Epithelial cell of proximal tubule (primary cell): ENCODE measurements around the gene MYL5. TPM values are rescaled to one million over a fixed set of nuclear protein-coding genes. Genes with fewer than 3 reads are reported as not detected.

Experiments used
- DNase-seq: peaks from one replicate; pipeline ENCODE4 v3.0.0-alpha.2; 2011; ENCODE audit warnings: low read depth
- H3K4me3 ChIP-seq: 2 replicates; pipeline ENCODE4 v1.5.1; 2011; ENCODE audit warnings: low read depth, mild to moderate bottlenecking, low read length
- total RNA-seq: library from RNA; depleted of rRNA; stranded (reverse); fragments of >200 nt; gene quantifications from 2 replicates; pipeline ENCODE4 v1.2.3, GENCODE V29; 2015
- TF ChIP-seq, protein P1 (sequence below): conservative IDR thresholded peaks from 2 replicates; pipeline ENCODE4 v1.5.1; 2012; ENCODE audit warnings: low read depth, mild to moderate bottlenecking, low read length

The MYL5 gene
- total RNA-seq, 1 donor from 2014 or later: 4.0 TPM

- no peak overlapping the region for H3K4me3 ChIP-seq
- no peak for DNase-seq
- TF ChIP-seq, protein P1, sequence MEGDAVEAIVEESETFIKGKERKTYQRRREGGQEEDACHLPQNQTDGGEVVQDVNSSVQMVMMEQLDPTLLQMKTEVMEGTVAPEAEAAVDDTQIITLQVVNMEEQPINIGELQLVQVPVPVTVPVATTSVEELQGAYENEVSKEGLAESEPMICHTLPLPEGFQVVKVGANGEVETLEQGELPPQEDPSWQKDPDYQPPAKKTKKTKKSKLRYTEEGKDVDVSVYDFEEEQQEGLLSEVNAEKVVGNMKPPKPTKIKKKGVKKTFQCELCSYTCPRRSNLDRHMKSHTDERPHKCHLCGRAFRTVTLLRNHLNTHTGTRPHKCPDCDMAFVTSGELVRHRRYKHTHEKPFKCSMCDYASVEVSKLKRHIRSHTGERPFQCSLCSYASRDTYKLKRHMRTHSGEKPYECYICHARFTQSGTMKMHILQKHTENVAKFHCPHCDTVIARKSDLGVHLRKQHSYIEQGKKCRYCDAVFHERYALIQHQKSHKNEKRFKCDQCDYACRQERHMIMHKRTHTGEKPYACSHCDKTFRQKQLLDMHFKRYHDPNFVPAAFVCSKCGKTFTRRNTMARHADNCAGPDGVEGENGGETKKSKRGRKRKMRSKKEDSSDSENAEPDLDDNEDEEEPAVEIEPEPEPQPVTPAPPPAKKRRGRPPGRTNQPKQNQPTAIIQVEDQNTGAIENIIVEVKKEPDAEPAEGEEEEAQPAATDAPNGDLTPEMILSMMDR: no peak
Measured at GRCh38 chr4:658681-659667, 15.4 kb upstream of the MYL5 start.

DNA sequence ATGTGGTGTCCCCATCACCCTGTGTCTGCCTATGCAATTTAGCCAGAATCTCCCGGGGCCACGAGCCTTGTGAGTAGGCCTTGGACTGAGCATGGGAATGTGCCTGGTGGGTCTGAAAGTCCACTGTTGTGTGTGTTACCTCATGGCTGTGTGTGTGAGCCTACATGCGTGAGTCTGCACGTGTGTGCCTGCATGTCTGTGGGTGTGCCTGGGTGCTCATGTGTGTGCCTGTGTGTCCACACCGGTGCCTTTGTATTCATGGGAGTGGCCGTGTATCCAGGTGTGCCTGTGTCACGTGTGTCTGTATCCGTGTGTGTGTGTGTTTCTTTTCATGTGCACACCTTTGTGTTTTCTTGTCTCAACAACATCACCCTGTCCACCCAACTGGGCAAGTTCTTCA is 14.5 kb upstream of the MYL5 start:
- H3K4me3 ChIP-seq: no peak overlapping the region
- DNase-seq: no peak
- TF ChIP-seq, protein P1: no peak

DNA sequence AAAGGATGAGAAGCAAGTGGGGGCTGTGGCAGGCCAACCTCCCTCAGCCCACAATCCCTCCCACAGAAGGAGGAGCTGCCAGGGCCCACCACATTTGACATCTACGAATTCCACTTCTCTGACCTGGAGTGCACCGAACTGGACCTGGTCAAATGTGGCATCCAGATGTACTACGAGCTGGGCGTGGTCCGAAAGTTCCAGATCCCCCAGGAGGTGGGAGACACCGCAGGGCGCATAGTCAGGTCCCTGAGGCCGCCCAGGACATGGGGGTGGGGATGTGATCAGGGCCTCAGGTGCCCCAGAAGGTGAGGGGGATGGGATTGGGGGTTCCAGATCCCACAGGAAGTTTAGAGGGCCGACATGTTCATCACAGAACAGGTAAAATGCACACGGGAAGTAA is 13.9 kb upstream of the MYL5 start:
- TF ChIP-seq, protein P1: no peak
- no peak for DNase-seq

GRCh38 chr4:661231-661630 is 13.1 kb upstream of the MYL5 start:
- TF ChIP-seq, protein P1: no peak
- no peak overlapping the region for H3K4me3 ChIP-seq
- DNase-seq: no peak

More for the DNA sequence above, 13.9 kb upstream of the MYL5 start:
- no peak overlapping the region for H3K4me3 ChIP-seq

DNA sequence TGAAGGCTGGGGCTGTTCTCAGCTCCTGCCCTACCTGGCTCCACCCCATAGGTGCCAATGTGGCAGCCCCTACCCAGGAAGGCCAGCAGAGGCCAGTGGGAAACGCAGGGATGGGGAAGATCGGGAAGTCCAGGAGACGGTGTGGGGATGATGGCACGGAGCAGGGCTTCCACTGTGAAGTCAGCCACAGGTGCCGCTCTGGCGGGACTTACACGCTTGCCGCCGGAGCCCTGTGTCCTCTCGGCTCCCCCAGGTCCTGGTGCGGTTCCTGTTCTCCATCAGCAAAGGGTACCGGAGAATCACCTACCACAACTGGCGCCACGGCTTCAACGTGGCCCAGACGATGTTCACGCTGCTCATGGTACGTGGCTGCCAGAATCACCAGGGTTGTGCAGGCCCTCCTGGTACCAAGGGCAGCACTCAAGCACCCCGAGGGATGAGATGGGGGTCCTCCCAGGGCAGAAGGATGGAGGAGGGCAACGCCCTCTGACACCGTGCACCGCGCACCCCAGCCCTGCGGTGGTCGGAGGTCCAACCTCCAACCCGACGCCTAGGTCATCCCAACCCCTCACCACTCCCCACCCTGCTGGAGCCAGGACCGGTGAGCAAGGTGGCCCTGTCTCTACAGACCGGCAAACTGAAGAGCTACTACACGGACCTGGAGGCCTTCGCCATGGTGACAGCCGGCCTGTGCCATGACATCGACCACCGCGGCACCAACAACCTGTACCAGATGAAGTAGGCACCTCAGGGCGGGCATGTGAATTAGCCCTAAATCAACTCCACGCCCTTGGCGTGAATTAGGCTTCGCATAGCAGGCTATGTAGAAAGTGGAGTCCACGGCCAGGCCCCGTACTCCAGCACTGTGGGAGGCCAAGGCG is 12.2 kb upstream of the MYL5 start:
- TF ChIP-seq, protein P1: no peak
- no peak for DNase-seq
- H3K4me3 ChIP-seq: no peak overlapping the region

DNA sequence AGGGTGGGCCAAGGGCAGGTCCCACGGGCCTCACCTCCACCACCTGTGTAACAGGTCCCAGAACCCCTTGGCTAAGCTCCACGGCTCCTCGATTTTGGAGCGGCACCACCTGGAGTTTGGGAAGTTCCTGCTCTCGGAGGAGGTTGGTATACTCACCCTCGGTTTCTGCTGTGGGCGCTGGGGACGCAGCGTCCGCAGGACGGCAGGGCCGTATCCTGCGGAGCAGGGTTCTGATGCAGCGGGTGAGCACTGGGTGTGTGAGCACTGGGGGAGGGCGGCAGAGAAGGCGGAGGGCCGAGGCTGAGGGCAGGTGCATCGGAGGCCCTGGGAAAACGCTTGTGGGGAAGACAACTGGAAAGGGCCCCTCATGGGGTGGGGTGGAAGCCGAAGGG is 11.3 kb upstream of the MYL5 start:
- TF ChIP-seq, protein P1: no peak
- peak overlapping the region; percentile 67 for H3K4me3 ChIP-seq
- no peak for DNase-seq
